Choroid plexus epithelial cell (primary cell): ENCODE data around the gene SVBP.
"Not testable (repeated sequence)": the region's sequence is repeated elsewhere in the genome, so short reads cannot be mapped to it uniquely, and the experiment has no call there.

Experiments used
- DNase-seq: peaks from one replicate; pipeline ENCODE4 v3.0.0-alpha.2; 2010; ENCODE audit warnings: low read depth
- H3K4me3 ChIP-seq: 2 replicates; pipeline ENCODE4 v1.5.1; 2011; ENCODE audit warnings: low read depth, mild to moderate bottlenecking, control low read depth, low read length, moderate library complexity
- TF ChIP-seq, protein P1 (sequence below): conservative IDR thresholded peaks from 2 replicates; pipeline ENCODE4 v1.5.1; 2011; ENCODE audit warnings: low read depth, mild to moderate bottlenecking, control low read depth, inconsistent platforms, low read length, moderate library complexity

SVBP gene

DNA sequence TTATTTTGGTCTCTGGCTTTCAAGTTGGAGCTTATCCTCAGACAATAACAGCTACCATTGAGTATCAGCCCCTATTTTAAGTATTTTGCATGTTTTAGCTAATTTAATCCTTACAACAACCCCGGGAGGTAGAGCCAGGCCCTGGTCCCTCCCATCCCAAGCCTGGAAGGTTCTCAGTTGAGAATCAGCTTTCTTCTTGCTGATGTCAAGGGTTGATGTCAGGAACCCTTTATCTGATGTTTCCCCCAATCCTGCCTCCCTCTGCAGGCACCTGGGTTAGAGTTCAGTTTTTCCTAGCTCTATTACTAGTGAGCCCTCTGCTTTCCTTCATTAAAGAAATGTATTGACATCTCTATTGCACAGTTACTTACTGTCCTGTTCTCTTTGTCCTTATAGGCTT is 3.6 kb upstream of the SVBP start:
- DNase-seq = no peak
- TF ChIP-seq, protein P1, sequence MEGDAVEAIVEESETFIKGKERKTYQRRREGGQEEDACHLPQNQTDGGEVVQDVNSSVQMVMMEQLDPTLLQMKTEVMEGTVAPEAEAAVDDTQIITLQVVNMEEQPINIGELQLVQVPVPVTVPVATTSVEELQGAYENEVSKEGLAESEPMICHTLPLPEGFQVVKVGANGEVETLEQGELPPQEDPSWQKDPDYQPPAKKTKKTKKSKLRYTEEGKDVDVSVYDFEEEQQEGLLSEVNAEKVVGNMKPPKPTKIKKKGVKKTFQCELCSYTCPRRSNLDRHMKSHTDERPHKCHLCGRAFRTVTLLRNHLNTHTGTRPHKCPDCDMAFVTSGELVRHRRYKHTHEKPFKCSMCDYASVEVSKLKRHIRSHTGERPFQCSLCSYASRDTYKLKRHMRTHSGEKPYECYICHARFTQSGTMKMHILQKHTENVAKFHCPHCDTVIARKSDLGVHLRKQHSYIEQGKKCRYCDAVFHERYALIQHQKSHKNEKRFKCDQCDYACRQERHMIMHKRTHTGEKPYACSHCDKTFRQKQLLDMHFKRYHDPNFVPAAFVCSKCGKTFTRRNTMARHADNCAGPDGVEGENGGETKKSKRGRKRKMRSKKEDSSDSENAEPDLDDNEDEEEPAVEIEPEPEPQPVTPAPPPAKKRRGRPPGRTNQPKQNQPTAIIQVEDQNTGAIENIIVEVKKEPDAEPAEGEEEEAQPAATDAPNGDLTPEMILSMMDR = no peak
- no peak overlapping the region for H3K4me3 ChIP-seq

DNA sequence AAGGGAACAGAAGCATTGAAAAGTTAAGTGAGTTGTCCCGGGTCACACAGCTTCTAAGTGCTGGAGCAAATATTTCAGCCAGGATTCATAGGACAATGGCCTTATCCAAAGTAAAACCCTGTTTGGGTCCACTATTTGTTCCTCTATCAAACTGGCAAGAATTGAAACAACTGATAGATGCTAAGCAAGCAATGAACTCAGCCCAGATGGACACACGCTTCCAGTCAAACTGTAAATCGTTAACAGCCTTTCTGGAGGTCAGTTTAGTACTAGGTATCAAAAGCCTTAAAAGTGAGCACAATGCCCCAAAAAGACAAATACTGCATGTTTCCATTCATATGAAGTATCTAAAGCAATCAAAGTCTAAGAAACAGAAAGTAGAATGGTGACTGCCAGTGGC is 779 bp upstream of the SVBP start:
- no peak overlapping the region for H3K4me3 ChIP-seq
- no peak for DNase-seq

DNA sequence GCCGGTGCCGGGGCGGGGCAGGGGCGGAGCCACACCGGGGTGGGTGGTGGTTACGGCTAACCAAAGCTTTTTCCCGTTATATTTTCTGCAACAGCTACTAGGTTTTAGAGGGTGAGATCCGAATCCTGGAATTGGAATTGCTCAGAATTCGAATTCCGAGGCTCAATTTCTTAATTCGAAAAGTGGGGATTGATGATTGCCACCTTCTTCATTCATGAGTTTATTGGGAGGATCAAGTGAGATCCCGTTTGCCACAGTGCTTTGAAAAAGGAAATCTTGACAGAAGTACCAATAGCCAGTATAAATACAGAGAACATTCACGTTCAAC is 207 bp upstream of the SVBP start:
- H3K4me3 ChIP-seq = peak overlapping the region; percentile 62
- TF ChIP-seq, protein P1 = no peak
- DNase-seq = no peak

More for the DNA sequence above, 779 bp upstream of the SVBP start:
- TF ChIP-seq, protein P1 = no peak

DNA sequence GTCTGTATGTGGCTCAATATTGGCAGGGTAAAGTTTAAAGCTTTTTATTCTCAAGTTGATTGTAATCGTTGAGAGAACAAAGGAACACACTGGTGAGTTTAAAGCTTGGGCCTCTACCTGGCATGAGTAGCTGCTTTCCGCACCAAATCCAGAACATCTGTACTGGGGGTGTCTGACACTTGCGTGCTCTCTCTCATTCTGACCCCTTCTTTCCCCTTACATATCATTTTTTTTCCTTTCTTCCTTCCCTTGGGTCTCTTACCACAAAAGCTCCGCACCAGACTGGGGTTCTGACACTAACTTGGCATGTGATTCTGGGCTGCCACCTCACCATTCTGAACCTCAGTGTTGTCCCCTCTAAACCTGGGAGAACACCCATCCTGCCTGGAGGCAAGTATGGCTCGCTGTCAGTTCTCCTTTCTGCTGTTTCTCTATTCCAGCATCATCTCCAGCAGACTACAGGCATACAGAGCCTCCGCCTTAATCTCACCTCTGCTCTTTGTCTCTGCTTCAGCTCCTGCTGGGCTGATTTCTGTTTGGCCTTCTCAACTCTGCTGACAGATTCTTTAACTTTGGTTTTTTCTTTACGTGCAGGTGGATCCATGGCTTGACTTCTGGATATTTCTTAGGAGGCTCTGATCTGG is 1.1 kb downstream of the SVBP start:
- H3K4me3 ChIP-seq = peak overlapping the region; percentile 93
- DNase-seq = peak; percentile 28
- TF ChIP-seq, protein P1 = no peak

DNA sequence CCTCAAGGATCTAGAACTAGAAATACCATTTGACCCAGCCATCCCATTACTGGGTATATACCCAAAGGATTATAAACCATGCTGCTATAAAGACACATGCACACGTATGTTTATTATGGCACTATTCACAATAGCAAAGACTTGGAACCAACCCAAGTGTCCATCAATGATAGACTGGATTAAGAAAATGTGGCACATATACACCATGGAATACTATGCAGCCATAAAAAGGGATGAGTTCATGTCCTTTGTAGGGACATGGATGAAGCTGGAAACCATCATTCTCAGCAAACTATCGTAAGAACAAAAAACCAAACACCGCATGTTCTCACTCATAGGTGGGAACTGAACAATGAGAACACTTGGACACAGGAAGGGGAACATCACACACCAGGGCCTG is 2.4 kb downstream of the SVBP start:
- DNase-seq, H3K4me3 ChIP-seq: not testable (repeated sequence)

DNA sequence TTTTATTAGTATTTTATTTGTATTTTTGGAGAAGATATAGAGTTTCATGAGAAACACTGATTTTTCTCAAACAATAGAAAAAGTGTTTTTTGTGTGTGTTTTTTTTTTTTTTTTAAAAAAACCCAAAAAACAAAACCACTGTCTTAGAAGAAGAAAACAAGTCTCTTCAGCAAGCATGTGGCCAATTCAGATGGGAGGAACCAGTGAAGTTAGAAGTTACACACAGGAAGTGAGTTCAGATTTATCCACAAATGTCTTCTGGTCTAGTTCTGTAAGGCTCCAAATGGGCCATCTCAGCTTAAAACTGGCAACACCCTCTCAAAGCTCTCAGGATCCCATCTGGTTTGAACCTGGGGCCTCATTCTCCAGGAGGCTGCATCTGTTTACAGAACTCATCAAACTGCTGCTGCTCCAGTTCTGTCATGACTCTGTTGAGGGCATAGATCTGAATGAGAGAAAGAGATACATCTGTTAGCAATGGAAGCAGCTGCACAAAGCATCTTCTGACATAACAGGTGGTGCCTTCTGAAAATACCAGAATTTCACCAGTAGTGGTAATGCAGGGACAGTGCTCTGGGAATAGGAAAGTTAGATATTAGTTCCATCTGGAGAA is 10.0 kb downstream of the SVBP start:
- TF ChIP-seq, protein P1 = no peak
- H3K4me3 ChIP-seq = no peak overlapping the region
- DNase-seq = no peak

DNA sequence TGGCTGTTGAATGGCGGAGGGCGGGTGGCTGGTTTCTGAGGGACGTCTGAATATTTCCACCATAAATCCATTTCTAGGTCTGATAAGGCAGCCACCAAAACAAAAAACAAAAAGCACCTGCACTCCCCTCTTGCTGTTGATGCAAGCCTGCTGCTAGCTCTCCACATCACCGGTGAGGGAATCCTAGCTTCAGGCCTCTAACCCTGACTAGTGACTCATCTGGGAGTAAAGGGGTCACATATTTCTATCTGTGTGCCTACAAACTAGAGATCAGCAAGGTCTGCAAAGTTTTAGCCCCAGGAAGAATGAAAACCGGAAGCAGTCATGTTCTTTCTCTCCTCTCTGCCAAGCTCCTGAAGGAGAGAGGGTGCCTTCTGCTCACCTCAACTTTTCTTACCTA is 10.6 kb downstream of the SVBP start:
- TF ChIP-seq, protein P1 = no peak
- DNase-seq = no peak
- H3K4me3 ChIP-seq = no peak overlapping the region

DNA sequence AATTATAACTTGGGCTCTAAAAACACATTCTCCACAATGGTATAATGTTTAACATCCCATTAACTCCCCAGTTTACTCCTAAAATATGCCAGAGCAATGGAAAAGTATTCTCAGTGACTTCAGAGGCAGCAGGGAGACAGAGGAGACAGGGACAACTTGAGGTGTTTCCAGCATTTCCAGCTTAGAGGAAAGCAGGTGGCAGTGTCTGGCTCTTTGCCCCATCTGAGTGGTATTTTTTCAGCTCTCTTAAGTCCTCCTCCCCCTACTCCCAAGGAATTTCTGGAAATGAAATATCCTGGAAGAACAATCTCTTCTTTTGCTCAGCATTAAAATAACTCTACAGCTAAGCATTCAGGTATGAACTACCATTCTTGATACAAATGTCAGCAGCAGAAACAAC is 11.0 kb downstream of the SVBP start:
- no peak overlapping the region for H3K4me3 ChIP-seq
- TF ChIP-seq, protein P1 = no peak
- DNase-seq = no peak
